ENCODE results near the gene TAPBP.
A peak's percentile ranks its signal among the peaks of the same experiment; 100 is the strongest.

TAPBP gene

DNA sequence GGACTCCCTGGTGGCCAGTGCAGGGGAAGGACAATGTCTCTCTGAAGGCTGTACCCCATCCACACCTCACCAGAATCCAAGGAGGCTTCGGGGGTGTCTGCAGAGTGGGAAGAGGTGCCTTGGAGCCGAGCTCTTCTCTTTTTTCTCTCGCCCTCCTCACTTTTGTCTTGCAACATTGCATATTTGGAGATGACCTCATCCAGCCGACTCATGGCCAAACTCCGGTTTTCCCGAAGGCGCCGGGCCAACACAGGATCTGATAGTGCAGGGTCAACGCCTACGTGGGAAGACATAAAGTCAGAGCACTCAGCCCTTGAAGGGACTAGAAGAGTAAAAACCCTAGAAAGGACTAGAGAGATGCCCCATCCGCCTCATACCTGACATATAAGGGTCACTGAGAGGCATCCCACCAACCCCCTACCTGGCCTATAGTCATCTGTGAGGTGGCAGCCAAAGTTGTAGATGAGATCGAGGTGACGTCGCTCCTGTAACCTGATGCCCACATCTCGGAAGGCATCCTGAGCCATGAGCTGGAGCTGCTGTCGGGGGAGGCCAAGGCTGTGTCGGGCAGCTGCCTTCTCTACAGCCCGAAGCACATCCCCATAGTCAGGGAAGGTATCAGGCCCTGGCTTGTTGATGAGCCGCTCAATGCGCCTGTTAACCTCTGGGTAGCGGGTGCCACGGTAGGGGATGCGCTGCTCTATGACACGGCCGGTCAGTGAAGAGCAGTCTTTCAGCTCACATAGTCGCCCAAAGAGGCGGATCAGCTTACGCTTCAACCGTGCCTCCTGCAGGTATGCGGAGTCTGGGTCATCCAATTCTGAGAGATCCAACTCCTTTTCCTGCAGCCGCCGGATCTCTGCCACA, 6.7 kb upstream of the TAPBP start:
- no peak for FAIRE-seq
- DNase-seq (ENCODE audit: extremely low spot score, insufficient read length, low read depth): no peak

GRCh38 chr6:33319939-33320314, 6.0 kb upstream of the TAPBP start:
- no peak for DNase-seq (ENCODE audit: extremely low spot score, insufficient read length, low read depth)
- FAIRE-seq: no peak

DNA sequence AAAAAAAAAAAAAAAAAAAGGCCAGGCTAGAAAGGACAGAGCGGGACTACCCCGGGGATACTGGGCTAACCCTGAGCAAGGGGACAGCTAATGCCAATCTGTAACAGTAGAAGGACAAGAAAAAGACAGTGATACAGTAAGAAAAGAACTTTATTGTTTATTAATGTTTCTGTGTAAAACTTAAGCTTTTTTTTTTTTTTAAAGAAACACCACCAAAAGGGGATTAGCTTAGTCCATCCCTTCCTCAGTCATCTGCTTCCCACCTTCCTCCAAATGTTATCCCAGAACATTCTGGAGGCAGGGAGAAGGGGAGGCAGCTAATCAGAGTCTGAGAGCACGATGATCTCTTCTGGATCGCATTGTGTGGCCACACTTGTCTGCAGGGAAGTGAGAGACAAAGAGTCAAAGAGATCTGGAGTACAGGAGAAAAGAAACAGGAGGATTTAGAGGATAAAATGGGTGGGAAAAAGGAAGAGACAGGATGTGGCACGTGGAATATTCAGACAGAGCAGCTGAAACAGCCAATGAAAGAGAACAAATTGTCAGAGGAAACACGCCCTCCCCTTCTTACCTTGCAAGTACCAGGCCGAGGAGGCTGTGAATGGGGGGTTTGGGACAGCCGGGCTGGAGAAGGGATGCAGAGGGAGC, 4.7 kb upstream of the TAPBP start:
- no peak for DNase-seq (ENCODE audit: extremely low spot score, insufficient read length, low read depth)

DNA sequence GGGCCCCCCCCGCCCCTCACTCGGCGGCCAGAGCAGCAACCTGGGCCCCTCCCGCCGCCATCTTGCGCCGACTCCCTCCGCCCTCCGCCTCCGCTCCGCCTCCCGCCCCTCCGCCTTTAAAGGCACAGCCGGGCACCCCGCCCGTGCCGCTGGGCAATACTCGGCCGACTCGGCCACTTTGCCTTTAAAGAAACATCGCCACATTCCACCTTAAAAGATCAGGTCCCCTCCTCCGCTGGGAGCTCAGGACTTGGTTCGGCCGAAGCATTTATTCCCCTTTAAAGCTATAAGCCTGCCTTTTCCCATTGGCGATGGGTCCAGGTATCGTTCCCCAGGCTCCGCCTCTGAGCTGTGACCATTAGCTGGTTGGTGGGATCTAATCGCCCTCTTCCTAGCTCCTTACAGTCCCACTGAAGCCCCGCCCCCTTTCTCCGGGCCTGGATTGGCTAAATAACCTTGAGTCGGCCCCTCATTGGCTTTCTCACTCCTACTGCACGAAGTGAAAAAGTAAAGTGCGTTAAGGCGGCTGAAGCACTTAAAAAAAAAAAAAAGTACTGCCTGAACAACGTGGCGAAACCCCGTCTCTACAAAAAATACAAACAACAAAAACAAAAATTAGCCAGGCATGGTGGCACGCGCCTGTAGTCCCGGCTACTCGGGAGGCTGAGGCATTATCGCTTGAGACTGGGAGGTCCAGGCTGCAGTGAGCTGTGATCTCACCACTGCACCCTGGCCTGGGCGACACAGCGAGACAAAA, 4.0 kb upstream of the TAPBP start, which contains the start of gene ZBTB22:
Gene ZBTB22, minus strand, starts transcription at position 76 of the 757 bp plus-strand sequence. CDS start 828 bp downstream, outside the sequence.
- FAIRE-seq (peak; percentile 95), DNase-seq (ENCODE audit: extremely low spot score, insufficient read length, low read depth) (peak; percentile 71)

More for the DNA sequence above, 4.7 kb upstream of the TAPBP start:
- no peak for FAIRE-seq

DNA sequence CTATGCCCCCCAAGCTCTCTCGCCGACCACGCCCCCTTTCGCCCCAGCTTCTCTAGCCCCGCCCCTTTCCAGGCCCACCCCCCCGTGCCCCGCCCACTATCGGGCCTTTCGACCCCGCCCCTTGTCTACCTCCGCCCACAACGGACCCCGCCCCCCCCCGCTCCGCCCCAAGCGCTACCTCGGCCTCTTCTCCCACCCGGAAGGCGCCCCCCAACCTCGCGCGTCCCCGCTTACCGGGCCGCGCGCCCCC, 3.5 kb upstream of the TAPBP start:
- DNase-seq (ENCODE audit: extremely low spot score, insufficient read length, low read depth): no peak
- FAIRE-seq: no peak

DNA sequence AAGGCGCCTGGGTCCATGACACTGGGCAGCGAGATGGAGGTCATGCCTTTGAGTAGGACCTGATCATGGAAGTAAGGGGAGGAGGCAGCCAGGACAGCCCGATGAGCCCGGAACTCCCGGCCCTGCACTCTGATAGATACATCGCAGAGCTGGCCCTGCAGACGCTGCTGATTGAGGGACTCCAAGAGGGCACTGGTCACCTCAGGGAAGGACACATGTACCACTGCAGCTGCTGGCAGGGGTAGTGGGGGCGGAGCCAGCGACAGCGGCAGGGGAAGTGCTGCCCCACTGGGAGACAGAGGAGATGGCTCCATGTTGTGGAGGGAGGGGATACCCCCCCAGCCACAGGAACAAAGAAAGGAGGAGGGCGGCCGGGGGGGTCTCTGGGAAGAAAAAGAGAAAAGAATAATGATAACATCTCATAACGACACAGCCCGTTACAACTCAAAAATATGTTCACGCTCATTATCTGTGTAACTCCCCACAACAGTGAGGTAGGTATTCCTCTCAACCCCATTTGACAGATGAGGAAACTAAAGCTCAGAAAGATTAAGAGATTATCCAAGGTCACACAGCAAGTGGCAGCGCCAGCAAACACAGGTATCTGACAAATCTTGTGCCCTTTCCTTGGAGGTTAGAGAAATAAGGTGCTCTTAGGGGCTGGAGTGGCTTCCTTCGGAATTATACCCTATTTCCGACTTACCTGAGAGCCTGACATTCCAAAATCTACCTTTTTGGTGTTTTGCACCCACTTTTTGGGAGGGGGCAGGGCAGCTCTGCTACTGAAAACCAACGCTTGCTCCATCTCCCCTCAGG, 2.9 kb upstream of the TAPBP start:
- FAIRE-seq (no peak), DNase-seq (ENCODE audit: extremely low spot score, insufficient read length, low read depth) (no peak)

- DNase-seq (ENCODE audit: extremely low spot score, insufficient read length, low read depth) (no peak), FAIRE-seq (no peak)
Observed at GRCh38 chr6:33315793-33316602, 2.1 kb upstream of the TAPBP start.

- DNase-seq (ENCODE audit: extremely low spot score, insufficient read length, low read depth): no peak
- FAIRE-seq: no peak
Observed at GRCh38 chr6:33314943-33315792, 1.3 kb upstream of the TAPBP start.

DNA sequence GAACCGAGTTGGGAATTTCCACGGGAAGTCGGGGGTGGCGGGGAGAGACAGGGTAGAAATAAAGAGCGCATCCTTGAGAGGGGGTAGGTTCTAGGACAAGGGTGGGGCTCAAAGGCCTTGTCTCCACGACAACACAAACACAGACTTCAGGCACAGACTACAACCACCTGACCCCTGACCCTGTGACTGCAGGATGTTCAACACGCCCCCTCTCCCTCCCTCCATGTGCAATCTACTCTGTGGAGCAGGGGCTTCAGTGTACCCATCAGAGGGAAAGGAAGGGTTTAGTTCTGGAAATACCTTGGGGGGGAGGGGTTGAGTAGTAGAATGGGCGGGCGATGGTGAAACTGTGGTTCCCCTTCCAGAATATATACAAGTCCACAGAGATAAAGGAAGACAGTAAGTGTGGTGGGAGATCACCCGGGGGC, 651 bp upstream of the TAPBP start:
- DNase-seq (ENCODE audit: extremely low spot score, insufficient read length, low read depth): no peak
- FAIRE-seq: peak; percentile 67

GRCh38 chr6:33313105-33313708, 671 bp downstream of the TAPBP start:
- FAIRE-seq (no peak), DNase-seq (ENCODE audit: extremely low spot score, insufficient read length, low read depth) (no peak)

DNA sequence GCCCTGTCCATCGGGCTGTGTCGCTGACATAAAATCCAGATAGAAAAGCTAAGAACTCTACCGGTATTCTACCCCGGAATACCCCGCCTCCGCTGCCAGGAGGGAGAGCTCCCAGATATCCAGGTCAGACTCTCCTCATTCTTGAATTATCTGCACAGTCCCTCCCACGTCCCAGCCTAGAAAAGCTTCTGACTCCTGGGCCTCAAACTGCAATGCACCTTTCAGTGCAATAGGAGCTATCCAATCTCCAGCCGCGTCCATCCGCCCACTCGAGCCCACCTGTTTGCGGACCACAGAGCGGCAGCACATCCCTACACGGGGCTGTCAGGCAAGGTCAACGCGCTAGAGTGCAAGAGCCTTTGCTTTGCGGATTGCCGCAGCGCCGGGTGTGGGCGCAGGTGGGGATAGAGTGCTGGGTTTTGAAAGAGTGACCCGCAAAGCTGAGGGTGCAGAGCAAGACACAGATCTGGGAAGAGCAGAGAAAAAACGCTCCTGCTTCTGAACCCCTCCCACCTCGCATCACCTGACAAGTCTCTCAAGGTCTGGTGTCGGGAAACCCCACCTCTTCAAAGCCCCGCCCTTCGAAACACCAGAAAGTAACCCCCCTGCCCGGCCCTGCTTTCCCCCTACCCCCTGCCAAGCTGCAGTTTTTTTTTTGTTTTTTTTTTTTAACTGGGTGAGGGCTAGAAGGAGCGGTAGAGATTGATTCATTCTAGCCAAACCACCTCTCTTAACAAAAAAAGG, 1.3 kb downstream of the TAPBP start:
- DNase-seq (ENCODE audit: extremely low spot score, insufficient read length, low read depth) (peak; percentile 71), FAIRE-seq (peak; percentile 88)

- DNase-seq (ENCODE audit: extremely low spot score, insufficient read length, low read depth) (no peak), FAIRE-seq (no peak)
Observed at GRCh38 chr6:33306356-33306755, 7.5 kb downstream of the TAPBP start.

DNA sequence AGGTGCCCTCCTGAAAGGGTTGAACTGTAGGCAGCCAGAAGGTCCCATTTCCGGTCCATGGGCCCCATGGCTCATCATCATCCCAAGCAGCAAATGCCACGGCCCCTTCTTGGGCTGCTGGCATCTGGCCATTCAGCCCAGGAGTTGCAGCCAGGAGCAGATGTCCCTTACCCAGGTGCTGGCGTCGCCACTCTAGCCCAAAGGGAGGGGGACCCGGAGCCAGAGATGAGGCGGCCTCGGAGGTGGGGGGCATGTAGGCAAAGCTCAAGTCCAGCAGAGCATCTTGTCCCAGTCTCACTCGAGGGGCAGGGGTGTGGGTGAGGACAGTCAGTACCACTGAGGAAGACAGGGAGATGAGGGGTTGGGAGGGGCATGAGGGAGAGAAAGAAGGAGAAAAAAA, 8.8 kb downstream of the TAPBP start:
- no peak for FAIRE-seq
- no peak for DNase-seq (ENCODE audit: extremely low spot score, insufficient read length, low read depth)

DNA sequence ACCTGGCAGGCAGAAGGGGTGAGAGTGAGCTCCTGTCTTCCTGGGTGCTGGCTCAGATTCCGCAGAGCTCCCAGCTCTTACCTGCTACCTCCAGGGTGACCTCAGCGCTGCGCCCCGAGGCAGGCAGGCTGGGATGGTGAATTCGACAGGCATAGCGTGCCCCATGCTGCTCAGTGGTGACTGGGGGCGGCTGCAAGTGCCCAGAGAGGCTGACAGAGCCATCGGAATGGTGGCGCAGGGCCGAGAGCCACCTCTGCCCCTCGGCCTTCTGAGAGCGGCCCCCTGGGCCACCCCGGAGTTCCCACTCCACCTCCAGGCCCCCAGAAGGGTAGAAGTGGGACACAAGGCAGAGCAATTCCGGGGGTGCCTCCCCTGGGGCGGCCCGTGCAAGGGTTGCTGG, 9.7 kb downstream of the TAPBP start:
- no peak for FAIRE-seq
- no peak for DNase-seq (ENCODE audit: extremely low spot score, insufficient read length, low read depth)

- FAIRE-seq (no peak), DNase-seq (ENCODE audit: extremely low spot score, insufficient read length, low read depth) (no peak)
Observed at GRCh38 chr6:33301877-33302276, 12.0 kb downstream of the TAPBP start.

- FAIRE-seq: peak; percentile 84
Observed at GRCh38 chr6:33299237-33299944, 14.5 kb downstream of the TAPBP start.

GRCh38 chr6:33298773-33299236, 15.1 kb downstream of the TAPBP start, which contains the start of gene RGL2:
RGL2 (minus strand) TSS chr6:33298942; CDS start chr6:33298610, 332 bp downstream.
- FAIRE-seq: no peak
- DNase-seq (ENCODE audit: extremely low spot score, insufficient read length, low read depth): no peak

More at GRCh38 chr6:33299237-33299944, 14.5 kb downstream of the TAPBP start:
- DNase-seq (ENCODE audit: extremely low spot score, insufficient read length, low read depth): no peak
